GM18519 (cell line): ENCODE results near the gene SULT1C4.
"Not testable (repeated sequence)": the region's sequence is repeated elsewhere in the genome, so short reads cannot be mapped to it uniquely, and the experiment has no call there.

ENCODE experiments used
- ATAC-seq: cut with Tn5 transposase; IDR thresholded peaks from one replicate; pipeline ENCODE4 v1.9.1; 2021; ENCODE audit warnings: mild to moderate bottlenecking, moderate library complexity; ENCODE audit not compliant: unreplicated experiment, low FRiP score

SULT1C4 gene

DNA sequence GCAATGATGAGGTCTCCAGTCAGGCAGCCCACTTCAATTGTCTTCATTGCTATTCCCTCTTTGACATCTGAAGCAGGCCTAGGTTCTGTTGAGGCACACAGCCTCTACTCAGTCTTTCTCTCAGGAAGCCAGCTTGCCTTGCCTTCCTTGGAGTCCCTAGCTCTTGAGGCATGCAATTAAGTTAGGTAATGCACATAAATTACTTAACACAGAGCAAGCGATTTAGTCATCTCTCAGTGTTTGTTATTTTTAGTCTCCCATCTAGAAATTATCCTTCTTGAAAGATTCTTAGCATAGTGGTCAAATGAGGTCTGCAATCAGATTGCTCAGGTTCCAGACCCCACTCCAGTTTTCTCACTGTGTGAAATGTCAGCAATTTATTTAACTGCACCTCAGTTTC lies 32.0 kb downstream of the SULT1C4 start:
- ATAC-seq = no peak

DNA sequence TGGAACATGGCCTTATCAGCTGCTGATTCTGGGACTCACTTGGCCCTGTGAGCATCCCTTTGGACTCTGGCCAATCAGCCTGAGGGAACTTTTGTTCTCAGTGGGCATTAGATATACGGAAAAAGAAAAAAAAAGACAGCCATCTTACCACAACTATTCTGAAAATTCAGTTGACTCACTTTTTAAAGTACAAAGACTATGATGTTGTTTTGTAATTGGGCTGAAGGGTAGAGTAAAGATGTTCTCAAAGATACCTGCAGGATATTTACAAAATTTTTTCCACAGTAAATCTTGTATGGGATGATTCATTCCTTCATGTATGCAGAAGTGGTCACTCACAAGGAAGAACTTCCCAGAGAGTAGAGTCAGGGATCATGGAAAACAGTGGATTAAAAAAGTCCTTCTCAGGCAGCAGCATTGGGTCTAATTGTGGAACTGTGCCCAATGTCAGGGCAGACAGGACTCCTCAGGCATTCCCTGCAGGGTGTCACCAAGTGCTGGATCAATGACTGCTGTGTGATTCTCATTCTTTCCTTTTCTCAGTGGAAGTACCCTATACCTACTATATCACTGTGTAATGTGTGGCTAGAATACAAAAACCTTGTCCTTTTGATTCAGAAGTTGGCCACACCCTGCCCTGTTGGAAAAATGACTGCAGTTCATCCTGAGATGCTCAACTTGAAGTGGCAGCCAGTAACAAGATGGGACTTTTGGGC lies 35.4 kb downstream of the SULT1C4 start:
- ATAC-seq = no peak

DNA sequence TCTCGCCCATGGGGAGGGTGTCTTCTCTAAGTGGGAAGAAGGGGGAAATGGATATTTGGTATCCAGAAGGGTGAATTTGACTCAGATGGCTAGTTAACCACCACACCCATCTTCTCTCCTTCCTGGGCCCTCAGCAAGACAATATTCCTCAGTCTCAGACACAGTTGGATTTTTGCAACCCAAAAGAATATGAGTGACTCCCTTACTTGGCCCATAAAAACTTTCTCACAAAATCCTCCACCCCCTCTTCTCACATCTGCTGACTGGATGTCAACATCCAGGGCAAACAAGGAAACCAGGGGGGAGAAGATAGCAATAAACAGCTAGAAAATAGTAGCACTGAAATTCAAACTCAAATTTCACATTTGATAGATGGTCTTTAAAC lies 35.9 kb downstream of the SULT1C4 start:
- ATAC-seq = no peak

DNA sequence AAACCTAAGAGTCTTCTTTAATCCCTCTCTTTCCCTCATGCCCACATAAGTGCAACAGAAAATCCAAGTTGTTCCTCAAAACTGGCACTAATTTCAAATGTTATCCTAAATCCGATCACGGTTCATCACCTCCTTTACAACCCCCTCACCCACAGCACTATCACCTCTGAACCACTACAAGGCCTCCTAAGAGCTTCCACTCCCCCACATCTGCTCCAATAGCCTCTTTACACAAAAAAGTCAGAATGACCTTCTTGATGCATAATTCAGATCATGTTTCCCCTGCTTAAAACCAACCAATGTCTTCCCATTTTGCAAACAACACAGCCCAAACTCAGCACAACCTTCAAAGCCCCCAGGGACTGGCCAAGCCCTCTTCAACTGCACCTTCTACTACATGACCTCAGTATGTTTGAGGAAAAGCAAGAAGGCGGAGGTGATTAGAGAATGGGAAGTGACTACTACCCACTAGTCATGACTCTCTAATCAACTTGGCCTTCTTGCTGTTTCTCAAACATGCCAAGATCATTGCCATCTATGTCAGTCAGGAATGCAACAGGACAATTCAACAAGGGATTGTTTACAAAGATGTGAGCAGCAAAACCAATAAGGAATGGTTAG lies 36.6 kb downstream of the SULT1C4 start:
- no peak for ATAC-seq

DNA sequence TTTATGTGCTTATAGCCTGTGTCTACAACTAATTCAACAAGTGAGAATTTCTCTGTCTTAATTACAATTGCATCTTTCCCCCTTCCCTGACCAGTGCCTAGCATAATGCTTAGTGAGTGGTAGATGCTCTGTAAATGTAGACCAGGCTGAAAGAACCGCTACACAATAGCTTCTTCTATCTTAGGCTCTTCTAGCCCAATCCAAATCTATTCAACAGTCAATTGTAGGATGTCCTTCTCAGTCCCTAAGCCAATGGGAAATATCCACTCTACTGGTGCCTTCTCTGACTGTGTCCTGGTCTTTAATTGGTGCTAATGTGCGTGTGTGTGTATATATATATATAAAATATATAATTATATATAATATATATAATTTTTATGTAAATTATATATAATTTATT lies 37.2 kb downstream of the SULT1C4 start:
- ATAC-seq = no peak

DNA sequence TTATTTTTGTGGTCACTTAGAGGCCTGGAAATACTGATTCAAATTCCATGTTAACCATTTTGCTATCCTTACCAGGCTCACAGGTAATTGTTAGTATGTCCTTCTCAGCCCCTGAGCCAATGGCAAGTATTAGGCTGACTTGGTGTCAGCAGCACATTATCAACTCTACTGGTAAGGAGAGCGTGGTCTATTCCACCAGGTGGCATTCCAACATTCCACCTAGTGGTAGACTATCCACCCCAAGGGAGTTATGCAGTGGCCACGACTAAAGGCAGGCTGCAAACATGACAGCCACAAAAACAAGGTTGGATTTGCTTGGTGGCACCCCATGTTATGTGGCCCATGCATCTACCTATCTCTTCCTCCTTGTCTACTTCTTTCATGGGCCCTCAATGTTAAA lies 39.5 kb downstream of the SULT1C4 start:
- ATAC-seq = no peak

DNA sequence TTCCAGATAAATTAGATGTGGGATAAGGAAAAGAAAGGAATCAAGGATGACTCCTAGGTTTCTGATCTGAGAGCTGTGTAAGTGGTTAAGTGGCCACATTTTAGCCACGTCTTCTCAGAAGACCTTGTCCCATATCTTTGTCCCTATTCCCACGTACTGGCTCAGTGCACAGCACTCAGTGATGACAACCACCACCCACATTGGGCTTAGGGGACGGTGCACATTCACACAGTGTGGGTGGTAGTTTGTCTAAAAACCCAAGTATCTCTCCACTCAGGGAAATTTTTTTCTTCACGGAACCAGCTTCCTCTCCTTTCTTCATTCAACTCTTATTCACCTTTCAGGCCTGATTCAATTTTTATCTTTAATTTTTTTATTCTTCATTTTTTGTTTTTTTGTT lies 40.7 kb downstream of the SULT1C4 start:
- no peak for ATAC-seq

DNA sequence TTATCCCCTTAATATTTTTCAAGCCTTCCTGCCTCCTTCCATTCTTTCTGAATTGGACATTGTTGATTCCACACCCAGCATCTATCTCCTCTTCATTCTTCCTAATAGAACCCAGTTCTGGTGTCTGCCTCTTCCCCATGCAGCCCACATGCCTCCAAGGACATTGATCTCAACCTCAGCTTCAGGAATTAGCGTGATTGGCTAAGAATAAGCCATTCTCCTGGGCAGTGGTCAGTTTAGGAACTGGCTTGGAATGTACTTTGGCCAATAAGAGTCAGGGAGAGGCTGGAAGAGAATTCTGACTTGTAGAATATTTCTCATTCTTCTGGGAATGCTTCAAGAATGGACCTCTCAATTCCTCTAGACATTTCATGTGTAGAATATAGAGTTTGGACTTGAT lies 45.3 kb downstream of the SULT1C4 start:
- ATAC-seq = no peak

DNA sequence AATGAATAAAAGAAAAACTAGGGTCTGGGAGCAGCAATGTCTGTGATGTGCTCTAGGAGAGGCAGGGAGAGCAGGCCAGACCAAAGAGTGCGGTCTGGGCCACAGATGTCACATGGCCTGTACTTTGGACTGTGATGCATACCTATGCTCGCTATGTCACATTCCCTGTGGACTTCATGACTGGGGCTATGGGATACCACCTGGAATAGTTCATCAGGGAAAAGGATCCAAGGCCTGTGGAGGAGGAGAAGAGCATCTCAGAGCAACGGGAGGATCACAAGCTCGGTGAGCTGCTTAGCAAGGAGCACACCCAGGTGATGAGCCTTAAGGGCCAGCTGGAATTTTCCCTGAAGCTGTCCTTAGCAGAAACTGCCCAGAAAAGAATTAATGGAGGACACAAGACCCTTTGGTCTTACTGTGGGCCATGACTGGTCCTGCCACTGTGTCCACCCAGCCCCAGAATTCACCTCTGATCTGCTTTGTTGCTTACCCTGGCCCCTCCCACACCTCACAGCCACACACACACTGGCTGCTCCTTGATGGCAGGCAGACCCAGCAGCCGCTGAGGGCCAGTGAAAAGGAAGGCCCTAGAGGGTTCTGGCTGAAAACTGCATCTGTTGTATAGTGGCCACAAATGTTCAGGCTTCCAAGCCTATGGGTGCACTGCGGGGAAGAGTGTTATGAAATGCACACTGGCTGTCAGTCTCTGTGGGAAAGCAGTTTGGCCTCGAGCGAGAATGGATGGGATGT lies 45.9 kb downstream of the SULT1C4 start:
- no peak for ATAC-seq

DNA sequence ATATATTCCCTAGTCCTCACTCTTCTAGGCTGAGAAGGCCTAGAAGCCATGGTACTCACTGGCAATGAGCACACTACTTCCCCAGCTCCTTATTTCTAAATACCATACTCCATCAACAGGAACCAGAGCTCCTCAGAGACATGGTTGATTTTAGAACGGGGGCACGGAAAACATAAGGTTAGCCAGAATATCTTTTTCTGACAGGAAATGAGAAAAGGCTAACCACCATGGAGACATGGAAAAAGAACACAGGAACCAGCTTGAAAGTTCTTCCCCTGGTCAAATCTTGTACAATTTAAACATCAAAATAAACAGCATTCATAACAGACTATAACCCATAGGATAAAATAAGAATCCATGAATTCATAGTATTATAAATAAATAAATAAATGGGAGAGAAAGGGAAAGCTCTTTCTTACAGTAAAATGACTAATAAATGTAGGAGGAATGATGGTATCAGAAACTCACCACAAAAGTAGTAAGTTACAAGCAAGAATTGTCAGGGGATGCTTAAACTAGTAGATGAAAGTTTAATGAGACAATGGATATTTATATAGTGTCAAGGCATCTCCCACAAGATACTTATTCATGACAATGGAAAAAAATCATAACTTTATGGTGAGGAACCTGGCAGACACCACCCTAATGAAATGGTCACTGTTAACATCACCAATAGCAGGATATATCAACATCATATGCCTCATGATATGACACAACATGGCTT lies 50.7 kb downstream of the SULT1C4 start:
- no peak for ATAC-seq

DNA sequence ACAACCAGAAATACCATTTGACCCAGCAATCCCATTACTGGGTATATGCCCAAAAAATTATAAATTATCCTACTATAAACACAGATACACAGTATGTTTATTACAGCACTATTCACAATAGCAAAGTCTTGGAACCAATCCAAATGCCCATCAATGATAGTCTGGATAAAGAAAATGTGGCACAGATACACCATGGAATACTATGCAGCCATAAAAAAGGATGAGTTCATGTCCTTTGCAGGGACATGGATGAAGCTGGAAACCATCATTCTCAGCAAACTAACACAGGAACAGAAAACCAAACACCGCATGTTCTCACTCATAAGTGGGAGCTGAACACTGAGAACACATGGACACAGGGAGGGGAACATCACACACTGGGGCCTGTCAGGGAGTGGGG lies 57.8 kb downstream of the SULT1C4 start:
- not testable (repeated sequence) for ATAC-seq

DNA sequence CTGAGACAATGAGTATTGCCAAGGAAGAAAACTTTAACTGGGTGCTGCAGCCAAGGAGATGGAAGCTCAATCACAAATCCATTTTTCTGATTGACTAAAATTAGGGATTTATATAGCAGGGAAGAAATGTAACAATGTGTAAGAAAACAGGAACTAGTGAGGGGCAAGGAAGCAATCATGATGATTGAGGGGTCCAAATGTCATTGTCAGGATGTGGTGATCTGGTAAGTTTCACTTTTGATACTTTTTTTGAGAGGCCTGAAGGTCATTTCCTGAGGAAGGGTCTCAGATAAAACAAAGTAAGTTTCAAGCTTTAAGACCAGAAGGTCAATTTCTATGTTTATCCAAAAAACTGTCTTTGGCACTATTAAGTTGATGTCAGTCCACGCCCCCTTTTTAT lies 59.2 kb downstream of the SULT1C4 start:
- no peak for ATAC-seq
